ENCODE data around the gene GRPEL2.

GRPEL2 gene

GRCh38 chr5:149320791-149321330 is 24.4 kb upstream of the GRPEL2 start:
- no peak for DNase-seq

- no peak for DNase-seq
Observed at GRCh38 chr5:149322518-149322917, 22.8 kb upstream of the GRPEL2 start.

DNA sequence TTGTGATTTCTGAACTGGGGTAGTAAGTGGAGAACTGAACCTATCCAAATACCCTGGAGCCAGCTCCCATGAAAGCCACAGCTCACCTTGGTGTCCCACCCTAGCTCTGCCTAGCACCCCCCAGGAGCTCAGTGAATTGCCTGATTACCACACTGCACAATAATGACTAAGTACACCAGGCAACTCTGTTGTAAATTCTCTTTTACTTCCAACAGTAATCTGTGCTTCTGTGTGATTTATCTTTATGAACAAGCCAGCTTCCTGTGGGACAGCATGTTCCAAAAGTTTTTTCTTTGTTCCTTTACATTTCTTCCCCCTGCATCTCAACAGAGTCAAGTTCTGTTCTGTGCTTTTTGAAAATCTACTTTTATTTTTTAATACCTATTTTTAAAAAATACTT is 22.1 kb upstream of the GRPEL2 start:
- DNase-seq = no peak

DNA sequence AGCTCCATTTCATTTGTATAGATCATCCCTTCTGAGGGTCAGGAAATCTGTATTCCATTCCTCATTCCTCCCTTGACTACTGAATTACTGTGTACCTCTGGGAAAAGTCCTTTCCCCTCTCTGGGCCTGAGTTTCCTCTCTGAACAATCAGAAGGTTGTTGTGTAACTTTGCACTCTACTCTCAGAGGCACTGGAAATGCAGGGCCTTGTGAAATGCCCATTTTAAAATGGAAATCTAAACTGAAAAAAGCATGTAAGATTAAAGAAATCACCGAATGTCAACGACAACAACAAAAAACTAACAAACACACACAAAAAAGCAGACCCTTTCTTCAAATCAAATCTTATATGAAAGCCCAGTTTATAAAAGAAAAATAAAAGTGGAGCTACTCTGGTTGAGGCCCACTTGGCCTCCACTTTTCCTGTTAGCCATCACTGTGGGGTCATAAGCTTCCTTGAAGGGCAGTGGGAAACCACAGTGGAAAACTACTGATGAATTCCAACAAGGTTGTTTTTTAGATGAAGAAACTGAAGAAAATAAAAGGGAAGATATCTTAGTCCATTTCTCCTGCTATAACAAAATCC is 21.6 kb upstream of the GRPEL2 start:
- no peak for DNase-seq

DNA sequence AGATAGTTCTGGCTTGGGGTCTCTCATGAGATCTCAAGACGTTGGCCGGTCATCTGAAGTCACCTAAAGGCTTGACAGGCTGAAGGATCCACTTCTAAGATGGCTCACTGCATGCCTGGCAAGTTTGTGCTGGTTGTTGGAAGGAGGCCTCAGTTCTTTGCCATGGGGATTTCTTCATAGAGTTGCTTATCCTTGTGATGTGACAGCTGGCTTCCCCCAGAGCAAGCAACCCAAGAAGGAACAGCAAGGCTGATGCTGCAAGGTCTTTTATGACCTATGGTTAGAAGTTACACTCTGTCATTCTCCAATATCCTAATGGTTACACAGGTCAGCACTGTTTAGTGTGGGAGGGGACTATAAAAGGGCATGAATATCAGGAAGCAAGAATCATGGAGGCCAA is 20.7 kb upstream of the GRPEL2 start:
- no peak for DNase-seq

DNA sequence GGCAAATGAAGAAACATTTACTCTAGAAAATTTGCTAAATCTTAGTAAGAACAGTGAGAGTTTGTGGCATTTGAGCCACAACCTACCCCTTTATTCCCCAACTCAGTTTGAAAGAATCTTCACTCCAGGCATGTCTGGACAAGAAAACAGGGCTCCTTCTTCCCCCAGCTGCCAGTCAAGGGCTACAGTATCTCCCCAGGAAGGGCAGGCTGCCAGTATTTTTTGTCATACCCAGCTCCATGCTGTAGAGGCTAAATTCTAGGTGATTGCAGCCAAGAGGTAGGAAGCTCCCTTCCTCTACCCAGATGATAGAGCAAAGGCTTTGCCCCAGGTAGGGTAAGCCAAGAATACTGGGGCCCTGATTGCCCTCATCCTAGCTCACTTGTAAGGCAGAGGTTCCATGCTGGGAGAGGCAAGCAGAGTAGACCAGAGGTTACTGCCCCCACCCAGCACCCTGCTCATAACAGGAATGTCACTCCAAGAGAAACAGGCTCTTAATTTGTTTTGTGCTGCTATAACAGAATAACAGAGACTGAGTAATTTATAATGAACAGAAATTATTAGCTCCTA is 20.0 kb upstream of the GRPEL2 start:
- no peak for DNase-seq

DNA sequence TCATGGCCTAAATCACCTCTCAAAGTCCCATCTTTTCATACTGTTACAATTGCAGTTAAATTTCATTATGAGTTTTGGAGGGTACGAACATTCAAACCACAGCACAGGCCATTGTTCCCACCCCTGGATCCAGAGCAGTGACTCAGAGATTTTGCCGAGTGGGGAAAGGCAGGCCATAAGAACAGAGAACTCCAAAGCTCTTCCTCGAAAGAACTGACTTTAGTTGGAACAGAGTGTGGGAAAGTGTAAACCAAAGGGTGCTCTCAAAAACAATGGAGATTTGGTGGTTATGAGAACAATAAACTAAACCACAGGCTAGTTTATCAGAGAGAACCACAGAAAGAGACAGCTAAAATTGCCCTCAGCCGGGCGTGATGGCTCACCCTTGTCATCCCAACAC is 19.4 kb upstream of the GRPEL2 start:
- DNase-seq = no peak

DNA sequence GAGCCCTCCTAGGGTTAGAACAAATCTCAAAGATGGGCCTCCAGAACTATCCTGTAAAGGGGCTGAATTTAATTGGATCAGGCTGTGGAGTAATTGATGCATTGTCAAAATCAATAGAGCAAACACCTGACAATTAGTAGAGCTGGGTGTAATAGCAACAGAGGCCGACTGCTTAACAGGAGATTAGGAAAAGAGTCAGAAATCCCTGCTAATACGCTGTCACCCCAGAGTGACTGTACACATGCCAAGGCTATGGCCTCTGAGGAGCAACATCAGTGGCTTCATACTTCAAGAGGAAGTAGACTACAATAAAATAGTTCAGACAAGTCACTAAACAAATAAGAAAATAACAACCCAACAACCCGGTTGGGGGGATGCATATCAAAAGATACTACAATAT is 18.7 kb upstream of the GRPEL2 start:
- DNase-seq = no peak

DNA sequence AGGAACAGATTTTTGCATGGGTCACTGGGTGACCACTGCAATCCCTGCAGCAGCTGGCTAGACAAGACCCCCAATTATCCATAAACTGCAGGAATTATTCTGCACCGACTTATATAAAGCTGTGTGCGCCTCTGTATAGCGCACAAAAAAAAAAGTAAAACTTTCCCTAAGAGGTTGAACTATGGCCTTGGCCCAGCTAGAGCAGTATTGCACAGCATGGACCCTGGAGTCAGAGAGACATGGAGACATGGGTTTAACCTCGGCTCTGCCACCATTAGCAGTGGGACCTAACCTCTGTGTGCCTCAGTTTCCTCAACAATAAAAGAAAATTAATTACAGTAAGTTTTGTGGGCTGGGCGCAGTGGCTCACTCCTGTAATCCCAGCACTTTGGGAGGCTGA is 17.1 kb upstream of the GRPEL2 start:
- no peak for DNase-seq

DNA sequence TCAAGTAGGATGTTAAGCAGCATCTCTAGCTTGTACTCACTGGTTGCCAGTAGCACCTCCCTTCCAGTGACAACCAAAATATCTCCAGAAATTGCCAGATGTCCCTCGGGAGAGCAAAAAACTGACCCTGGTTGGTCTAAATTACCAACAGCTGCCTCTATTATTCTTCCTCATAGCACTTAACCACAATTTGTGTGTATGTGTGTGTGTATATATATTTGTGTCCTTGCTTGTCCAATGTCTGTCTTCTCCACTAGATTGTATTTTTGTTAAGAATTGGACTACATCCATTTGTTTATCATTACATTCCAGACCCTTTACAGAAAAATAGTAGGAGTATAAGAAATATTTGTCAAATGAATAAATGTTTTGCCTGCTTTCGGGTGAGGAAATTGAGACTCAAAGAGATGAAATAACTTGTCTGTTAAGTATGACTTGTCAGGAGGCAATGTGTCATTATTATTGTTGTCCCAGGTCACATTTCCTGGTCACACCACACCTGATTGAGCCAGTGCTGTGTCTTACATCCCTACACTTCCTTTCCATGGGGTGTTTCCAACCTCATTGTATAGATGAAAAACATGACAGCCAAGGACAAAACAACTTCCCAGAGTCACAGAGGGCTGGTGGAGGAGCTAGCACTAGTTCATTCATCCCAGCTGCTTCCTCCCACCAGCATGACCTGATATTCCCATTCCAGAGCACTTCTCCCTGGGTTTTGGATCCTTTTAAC is 11.4 kb upstream of the GRPEL2 start:
- no peak for DNase-seq

GRCh38 chr5:149337736-149338135 is 7.6 kb upstream of the GRPEL2 start:
- no peak for DNase-seq

DNA sequence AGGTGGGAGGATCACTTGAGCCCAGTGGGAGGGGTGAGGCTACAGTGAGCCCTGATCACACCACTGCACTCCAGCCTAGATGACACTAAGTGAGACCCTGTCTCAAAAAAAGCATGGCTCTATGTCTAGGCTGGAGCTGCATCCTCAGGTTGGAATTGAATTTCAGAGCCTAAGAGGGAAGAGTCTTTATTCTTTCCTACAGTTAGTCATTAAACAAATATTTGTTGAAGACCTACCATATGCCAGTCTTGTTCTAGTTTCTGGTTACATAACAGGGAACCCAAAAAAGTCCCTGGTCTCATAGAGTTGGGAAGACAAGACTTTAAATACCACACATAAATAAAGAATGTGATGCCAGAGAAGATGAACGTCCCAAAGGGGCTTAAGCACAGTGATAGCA is 6.9 kb upstream of the GRPEL2 start:
- no peak for DNase-seq

- no peak for DNase-seq
Observed at GRCh38 chr5:149340920-149341319, 4.4 kb upstream of the GRPEL2 start.

DNA sequence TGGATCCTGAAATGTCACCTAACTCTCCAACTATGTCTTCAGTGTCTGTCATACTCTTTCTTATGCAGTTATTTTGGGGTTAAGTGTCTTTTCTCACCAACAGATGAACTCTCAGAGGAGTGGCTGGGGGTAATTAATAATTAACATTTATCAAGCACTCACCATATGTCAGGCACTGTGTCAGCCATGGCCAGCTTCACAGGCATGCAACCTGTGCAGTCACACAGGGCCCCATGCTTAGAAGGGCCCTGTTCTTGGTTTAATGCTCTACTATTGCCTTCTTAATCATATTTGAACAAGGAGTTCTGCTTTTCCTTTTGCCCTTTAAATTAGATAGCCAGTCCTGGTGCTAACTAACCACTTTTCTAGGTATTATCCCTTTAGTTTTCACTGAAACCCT is 3.4 kb upstream of the GRPEL2 start:
- no peak for DNase-seq

- DNase-seq = no peak
Observed at GRCh38 chr5:149344151-149344550, 1.1 kb upstream of the GRPEL2 start.

GRCh38 chr5:149345892-149346222 is 558 bp downstream of the GRPEL2 start:
- DNase-seq = peak; percentile 36

DNA sequence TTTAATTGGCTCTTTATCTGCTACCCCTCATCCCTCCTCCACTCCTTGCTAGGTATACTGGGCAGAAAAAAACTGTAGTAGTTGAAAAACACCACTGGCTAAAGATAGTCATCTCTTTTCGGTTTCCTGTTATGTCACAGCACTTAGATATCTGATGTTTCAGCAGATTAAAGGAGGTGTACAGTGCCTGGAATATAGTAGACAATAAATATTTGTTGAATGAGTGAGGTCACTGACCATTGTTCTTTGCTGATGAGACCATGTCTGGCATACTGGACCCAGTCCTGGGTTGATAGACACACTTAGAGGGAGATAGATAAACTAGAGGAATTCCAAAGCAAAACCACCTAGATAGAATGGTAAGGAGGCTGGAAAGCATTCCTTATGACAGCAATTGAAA is 3.2 kb downstream of the GRPEL2 start:
- no peak for DNase-seq

DNA sequence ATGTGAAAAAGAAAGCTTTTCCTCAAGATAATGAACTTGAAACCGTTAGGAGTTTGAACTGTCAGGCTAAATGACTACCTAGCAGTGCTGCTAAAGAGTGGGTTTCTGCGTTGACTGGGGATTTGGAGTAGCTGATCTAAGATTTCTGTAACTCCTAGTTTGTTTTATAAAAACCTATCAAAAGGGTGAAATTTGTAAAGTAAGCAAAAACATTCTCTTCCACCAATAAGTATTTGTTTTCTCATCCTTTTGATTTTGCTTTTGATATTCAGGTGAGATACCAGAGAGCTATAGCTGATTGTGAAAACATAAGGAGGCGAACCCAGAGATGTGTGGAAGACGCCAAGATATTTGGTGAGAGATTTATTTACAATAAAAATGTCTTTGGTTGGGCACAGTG is 4.1 kb downstream of the GRPEL2 start:
- DNase-seq = no peak

- no peak for DNase-seq
Observed at GRCh38 chr5:149352169-149352568, 6.9 kb downstream of the GRPEL2 start.

- DNase-seq = no peak
Observed at GRCh38 chr5:149353911-149354310, 8.6 kb downstream of the GRPEL2 start.

DNA sequence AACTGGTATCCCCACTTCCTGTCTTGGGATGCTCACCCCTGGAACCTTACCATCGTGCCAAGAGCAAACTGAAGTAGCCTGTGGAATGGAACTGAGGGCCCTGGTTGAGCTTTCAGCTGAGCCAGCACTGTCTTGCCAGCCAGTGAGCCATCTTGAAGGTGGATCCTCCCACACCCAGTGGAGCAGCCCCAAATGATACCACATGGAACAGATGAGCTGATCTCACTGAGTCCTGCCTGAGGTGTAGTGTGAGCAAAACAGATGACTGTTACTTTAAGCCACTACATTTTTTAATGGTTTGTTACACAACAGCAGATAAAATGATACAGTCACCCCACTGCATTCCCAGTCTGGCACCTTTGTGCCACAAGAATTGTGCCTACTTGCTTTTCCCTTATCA is 10.4 kb downstream of the GRPEL2 start:
- peak; percentile 28 for DNase-seq

- DNase-seq = peak; percentile 38
Observed at GRCh38 chr5:149356391-149356790, 11.1 kb downstream of the GRPEL2 start.

- DNase-seq = peak; percentile 99
Observed at GRCh38 chr5:149357370-149358293, 12.3 kb downstream of the GRPEL2 start, which contains the start of gene PCYOX1L. PCYOX1L (plus strand) TSS chr5:149358046; CDS start chr5:149358069, 23 bp downstream.
